GM21737 (cell line): Measurements from ENCODE around the gene CCL11.
"Not testable (repeated sequence)": the region's sequence is repeated elsewhere in the genome, so short reads cannot be mapped to it uniquely, and the experiment has no call there.

Experiments
- ATAC-seq: cut with Tn5 transposase; IDR thresholded peaks from one replicate; pipeline ENCODE4 v1.9.1; 2021; ENCODE audit warnings: mild to moderate bottlenecking, moderate library complexity; ENCODE audit not compliant: unreplicated experiment

The CCL11 gene

DNA sequence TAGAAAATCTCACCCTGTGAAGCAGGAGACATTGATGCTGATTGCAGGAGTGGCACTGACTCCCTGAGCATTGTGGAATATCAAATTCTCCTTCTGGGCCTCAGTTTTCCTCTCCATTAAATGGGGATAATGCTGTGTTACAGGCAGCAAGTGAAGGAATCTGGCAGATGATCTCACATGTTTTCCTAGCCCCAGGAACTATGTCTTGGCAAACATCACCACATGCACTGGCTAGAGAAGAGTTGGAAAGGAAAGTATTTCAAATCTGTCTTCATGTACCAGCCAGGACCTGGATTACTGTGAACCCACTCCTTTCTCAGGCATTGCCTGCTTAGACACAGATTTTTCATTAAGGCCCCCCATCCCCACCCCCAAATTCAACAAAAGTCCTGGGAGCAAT lies 20.1 kb downstream of the CCL11 start:
- no peak for ATAC-seq

DNA sequence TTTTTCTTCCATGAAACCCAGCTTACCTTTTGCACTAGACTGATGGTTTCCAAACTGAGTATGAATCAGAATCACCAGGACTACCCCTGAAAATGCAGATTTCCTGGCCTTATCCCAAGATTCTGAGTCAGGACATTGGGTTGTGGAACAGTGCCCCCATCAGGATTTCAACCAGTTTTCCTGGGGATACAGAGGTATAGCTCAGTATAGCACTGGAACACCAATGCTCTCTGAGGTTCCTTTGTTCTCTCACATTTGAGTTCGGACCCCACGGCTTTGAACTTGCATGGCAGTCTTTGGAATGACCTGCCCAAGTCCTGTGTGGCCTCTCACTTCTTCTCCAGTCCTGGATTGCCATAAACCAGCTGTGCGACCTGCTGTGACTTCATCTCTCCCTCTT lies 20.9 kb downstream of the CCL11 start:
- no peak for ATAC-seq

DNA sequence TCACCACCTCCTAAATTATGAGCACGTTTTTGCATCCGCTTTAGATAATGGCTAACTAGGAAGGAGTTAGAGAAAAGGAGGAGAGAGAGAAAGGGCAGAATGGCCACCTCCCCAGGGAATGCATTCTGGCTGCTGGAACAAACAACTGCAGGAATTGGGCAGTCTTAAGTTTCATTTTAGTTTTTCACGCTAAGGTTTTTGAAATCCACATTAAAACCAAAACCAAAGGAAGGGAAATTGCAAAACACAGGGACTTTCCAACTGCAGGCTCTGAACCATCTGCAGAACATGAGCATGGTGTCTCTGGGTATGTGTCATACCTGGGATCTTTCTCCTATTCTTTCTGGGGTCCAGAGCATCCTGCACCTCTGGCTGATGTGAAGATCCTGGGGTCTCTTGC lies 21.6 kb downstream of the CCL11 start:
- no peak for ATAC-seq

DNA sequence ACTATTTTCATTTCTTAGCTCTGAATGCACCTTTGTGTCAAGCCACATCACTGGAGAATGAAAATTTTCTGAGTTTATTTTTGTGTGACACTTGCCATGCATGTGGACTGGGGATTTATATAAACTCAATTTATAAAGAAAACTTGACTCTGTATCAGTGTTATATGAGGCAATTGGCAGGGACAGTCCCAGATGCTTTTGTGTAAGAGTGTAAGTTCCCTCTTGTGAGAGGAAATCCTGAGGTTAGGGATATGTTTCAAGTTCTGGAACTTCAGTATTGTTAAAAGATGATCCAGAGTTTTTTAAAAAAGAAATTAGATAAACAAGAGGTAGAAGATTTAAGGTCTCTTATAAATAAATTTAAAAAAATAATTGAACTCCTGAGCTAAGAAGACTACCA lies 22.8 kb downstream of the CCL11 start:
- no peak for ATAC-seq

DNA sequence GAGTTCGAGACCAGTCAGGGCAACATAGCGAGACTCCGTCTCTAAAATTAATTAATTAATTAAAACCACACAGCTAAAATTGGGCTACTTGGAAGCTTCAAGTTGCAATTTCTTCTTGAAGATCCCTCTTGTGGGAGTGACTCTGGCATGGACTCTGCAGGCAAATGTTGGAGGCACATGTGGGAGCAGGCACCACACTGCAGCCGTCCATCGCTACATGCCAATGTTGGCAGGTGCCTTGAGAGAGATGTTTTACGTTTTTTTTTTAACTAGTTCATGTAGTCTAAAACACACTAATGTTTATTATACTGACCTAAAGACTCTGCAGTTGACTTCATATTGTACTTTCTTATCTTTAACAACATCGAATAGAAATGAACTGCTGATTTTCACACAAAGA lies 25.7 kb downstream of the CCL11 start:
- ATAC-seq = no peak

DNA sequence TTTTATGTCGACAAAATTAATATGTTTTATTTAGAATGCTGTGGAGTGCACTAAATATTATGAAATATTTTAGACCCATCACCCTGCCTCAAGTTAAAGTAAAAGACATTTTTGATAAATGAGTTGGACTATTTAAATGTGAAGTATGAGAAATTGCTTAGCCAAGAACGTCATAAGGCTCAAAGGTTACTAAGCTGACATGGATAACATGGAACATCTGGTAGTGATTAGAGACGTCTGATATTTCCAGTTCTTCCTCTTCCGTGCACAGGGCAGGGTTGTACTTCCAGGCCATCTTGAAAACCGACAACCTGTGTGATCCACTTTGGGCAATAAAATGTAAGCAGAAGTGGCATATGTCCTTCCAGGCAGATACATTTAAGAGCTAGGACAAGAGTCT lies 26.5 kb downstream of the CCL11 start:
- ATAC-seq = no peak

DNA sequence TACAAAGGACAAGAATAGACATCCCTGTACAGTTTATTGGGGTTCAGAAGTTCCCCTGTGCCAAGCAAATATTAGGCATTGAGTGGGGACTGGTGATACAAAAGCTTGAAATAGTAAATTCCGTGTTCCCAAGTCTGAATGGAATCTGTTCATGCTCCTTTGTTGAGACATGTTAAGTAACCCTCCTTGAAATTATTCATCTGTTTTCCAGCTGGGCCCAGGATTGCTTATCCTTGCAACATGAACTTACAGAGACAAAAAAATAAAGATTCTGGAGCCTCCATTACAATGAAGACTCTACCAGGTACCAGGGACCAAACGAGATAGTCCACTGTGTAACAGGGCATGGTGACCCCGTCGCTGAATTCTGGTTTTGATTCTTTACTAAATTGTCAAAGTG lies 27.6 kb downstream of the CCL11 start:
- no peak for ATAC-seq

DNA sequence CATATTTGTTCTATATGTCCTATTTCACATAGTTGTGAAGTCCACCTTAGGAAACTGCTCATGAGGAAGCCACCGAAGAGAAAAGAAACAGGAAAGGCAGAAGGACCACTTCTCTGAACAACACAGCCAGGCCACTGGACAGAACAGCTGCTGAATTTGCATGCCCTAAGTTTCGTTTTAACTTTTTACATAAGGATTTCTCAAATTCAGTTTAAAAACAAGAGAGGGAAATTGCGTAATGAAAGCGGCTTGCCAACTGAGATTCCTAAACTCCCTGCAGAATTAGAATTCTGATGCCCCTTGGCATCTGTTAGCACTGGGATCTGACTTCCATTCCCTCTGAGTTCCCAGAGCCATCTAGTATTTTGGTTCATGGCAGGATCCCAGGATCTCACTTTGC lies 28.7 kb downstream of the CCL11 start:
- no peak for ATAC-seq

DNA sequence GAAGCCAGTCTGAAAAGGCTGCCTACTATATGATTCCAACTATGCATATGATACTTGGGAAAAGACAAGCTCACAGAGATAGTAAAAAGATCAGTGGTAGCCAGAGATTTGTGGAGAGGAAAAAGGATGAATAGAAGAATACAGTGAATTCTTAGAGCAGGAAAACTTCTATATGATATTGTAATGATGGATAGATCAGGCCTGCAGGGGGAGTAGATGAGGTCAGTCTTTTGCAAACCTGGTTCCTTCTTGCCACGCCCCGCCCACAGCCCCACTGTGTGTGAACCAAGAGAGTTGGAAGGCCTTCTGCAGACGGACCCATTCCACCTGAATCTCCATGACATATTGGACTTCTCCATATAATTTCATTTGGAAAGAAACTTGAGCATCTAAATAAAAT lies 32.9 kb downstream of the CCL11 start:
- no peak for ATAC-seq

DNA sequence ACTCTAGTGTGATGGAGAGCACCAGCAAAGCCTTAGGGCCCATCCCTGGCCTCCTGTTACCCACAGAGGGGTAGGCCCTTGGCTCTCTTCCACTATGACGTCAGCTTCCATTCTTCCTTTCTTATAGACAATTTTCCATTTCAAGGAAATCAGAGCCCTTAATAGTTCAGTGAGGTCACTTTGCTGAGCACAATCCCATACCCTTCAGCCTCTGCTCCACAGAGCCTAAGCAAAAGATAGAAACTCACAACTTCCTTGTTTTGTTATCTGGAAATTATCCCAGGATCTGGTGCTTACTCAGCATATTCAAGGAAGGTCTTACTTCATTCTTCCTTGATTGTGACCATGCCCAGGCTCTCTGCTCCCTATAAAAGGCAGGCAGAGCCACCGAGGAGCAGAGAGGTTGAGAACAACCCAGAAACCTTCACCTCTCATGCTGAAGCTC lies 33.5 kb downstream of the CCL11 start, which contains the start of gene CCL8:
Gene CCL8 (plus strand): TSS at position 397 of the 445 bp plus-strand sequence. CDS start 67 bp downstream, outside the sequence.
- ATAC-seq = no peak

DNA sequence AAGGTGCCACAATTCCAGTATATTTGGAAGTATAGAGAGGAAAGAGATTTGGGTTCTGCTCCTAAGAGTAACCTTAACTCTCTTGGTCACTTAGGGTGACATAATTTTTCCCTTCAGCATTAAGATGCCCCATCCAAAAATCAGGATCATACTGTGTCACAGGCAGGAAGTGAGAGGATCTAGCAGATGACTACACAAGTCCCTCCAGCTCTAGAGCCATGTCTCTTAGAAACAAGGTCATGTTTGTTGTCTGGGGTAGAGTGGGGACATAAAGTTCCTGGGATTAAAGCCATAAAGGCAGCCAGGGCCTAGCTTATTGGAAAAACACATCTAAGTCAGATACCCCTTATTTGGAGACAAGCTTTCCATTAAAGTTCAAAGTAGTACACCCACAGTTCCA lies 36.4 kb downstream of the CCL11 start:
- ATAC-seq = no peak

DNA sequence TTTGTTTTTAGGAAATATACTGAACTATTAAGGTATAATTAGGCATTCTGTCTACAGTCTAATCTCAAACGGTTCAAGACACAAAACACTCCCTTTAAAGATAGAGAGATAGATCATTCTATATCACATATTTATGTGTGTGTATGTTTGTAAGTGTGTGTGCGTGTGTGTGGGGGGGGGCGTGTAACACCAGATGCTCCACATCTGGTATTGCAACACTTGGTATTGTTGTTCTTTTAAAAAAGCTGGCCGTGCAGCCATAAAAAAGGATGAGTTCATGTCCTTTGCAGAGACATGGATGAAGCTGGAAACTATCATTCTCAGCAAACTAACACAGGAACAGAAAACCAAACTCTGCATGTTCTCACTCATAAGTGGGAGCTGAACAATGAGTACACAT lies 42.0 kb downstream of the CCL11 start:
- not testable (repeated sequence) for ATAC-seq

DNA sequence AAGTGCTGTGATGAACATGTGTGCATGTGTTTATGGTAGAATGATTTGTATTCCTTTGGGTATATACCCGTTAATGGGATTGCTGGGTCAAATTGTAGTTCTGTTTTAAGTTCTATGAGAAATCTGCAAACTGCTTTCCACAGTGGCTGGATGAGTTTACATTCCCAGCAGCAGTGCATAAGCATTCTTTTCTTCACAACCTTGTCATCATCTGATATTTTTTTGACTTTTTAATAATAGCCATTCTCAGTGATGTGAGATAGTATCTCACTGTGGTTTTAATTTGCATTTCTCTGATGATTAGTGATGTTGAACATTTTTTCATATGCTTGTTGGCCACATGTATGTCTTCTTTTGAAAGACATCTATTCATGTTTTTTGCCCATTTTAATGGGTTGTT lies 52.2 kb downstream of the CCL11 start:
- no peak for ATAC-seq
